HG03378 (cell line): ENCODE results near the gene SORCS2.

Experiments used
- ATAC-seq: cut with Tn5 transposase; IDR thresholded peaks from one replicate; pipeline ENCODE4 v1.9.1; 2021; ENCODE audit warnings: mild to moderate bottlenecking, moderate library complexity; ENCODE audit not compliant: unreplicated experiment

Gene SORCS2

GRCh38 chr4:7652451-7652881 lies 460.1 kb downstream of the SORCS2 start:
- ATAC-seq = no peak

DNA sequence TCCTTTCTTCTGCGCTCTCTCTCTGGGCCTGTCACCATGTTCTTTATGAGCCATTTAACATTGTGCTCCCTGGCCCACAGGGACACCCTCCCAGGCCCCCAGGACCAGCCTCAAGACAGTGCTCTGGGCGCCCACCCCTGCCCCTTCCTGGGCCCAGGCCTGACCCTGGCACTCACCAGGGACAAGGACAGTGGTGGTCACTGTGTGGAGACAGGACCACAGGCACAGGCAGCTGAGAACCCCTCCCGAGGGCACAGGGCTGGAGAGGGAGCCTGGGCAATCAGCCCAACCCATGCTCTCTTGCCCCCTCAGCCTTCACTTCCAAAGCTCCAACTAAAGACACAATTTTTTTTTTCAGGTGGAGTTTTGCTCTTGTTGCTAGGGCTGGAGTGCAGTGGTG lies 460.6 kb downstream of the SORCS2 start:
- ATAC-seq = no peak

GRCh38 chr4:7653510-7654369 lies 461.4 kb downstream of the SORCS2 start:
- ATAC-seq = no peak

- no peak for ATAC-seq
These were observed 462.5 kb downstream of the SORCS2 start for GRCh38 chr4:7654550-7655445.

DNA sequence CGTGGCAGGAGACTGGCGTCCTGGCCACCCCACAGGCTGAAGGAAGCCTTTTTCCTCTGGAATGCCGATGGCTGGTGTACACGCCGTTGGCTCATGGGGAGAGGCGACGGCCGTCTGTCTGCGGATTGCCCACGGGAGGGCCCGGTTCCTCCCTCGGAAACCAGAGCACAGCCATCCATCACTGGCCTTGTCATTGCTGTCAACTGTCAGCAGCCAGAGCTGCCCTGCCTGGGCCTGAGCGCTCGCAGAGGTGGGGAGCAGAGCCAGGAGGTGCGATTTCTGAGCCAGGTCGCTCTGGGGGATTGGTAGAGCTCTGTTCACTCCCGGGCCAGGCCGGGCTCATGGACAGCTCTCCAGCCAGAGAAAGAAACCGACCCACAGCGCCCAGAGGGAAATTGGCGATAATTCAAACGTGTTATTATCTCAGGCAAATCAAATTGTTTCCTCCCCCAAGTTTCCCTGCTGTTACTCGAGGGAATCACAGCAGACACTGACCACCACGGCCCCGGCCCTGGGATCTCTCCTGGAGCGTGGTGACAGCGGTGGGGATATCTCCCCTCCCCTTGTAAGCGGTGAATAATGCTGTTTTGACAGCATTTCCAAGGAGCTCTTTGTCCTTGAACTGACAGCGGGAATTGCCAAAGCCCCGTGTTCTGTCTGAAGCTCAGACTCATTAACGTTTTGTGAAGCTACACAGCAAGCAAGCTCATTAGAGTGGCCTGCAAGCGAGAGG lies 463.3 kb downstream of the SORCS2 start:
- ATAC-seq = no peak

DNA sequence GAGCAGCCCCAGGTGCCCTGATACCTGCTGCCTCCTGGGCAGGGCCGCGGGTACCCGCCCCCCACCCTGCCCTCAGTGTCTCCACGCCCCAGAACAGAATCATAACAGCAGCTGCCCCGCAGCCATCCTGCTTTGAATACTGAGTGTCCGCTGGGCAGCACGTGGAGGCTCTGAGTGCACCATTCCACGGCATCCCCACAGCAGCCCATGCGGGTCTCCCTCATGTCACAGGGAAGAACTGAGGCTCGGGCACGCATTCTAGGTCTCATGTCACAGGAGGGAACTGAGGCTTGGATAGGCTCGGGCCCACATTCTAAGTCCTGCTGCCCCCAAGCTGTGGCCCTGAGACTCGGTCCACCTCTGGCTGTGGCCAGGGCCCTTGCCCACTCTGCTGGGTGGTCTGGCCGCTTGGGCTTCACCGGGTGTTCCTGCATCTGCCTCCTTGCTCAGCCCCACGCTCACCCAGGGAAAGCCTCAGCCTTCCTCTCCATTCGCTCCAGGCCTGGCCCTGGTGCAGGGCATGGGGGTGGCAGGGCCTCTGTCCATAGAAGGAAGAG lies 464.0 kb downstream of the SORCS2 start:
- no peak for ATAC-seq

- ATAC-seq = no peak
These were observed 465.4 kb downstream of the SORCS2 start for GRCh38 chr4:7657545-7658297.

DNA sequence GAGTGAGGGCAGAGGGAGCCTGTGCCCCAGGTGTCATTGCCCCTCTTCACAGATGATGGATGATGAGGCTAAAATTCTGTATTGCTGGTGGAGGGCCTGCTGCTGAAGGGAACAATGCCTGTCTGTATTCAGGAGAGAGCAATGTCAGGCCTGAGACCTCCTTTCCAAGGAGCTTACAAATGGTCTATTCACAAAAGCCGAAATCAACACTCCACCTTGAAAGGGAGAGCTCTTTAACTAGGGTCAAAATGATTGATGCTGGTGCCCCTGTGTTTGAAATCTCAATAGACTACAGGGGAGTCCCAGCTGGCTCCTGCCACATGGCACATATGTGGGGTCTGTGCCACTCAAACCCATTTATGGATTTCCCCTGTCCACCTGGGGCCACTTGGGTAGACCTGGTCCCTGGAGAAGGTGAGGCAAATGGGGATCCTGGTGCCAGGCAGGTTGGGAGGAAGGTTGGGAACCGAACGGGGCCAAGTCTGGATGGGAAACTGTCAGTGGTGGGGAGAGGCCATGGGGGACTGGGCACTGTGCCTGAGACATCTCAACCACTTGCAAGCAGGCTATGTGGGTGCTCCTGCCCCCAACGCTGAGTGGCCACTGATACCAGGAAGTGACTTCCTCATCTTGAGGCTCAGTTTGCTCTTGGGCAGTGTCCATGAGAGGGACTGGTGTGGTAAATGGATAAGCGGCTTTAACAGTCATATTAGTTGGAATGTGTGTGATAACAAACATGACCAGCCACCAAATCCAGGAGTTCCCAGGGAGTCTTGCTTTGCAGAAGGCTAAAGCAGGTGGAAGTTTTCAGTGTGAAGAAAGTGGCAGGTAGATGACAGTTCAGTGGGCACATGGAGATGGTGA lies 466.2 kb downstream of the SORCS2 start:
- ATAC-seq = no peak

DNA sequence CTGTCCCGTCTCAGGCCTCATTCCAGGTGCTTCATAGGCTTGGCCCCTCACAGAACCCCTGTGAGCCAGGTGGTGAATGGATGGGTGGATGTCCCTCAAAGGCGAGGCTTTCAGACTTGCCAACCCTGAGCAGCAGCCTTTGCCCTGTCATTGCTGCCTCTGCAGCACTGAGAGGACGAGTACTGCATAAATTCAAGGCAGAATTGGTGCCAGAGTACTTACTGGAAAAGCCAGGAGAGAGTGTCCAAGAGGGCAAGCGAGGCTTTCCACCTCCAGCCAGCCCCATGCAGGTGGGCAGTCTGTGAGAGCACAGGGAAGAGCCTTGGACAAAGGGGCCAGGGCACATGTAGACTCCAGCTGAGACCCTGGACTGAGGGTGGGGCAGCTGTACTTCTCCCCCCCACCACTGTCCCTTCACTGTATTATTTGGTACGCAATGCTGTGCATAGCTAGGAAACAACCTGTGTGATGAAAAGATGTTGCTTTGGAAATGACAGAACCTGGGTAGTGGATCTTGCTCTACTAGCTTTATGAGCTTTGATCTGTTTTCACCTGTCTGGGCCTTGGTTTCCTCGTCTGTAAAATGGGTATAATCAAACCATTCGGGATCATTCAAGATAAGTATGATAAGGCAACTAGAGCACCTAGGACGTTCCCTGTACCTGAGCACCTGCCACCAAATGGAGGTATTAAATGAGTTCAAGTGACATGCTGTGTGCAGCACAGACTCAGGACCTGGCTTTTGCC lies 467.3 kb downstream of the SORCS2 start:
- ATAC-seq = no peak

DNA sequence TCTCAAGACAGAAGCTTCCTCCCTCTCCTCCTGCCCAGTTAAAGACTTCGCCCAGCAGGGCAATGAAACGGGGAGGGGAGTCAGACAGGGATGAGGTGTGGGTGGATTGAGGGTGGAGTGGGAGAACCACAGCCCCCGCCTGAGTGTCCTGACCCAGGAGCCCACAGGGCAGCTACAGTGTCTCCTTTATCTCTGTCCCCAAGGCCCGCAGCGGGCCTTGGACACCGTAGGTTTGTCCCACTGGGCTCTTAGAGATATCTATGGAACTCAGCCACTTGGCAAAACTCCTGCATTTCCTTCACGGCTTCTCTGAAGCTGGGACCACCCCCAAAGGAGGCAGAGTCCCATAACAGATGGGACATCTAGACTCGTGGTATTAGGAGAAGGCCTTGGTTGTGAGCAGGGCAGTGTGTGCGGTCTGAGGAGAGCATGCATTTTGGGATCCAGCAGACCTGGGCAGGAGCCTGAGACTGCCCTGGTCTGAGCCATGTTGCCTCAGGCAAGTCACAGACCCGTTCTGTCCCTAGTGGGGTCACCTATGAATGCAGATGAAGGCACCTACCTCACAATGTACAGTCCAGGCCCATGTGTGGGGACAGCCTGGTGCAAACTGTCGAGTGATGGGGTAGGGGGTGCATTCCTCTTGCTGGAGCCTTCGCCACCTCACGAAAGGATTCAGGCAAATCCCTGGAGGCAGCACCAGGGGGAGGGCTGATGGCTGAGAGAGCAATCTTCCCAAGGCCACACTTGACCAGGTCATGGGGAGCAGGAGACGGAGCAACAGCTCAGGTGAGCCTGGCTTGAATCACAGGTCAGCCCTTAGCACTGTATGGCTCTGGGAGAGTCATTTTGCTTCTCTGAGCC lies 468.1 kb downstream of the SORCS2 start:
- ATAC-seq = no peak

DNA sequence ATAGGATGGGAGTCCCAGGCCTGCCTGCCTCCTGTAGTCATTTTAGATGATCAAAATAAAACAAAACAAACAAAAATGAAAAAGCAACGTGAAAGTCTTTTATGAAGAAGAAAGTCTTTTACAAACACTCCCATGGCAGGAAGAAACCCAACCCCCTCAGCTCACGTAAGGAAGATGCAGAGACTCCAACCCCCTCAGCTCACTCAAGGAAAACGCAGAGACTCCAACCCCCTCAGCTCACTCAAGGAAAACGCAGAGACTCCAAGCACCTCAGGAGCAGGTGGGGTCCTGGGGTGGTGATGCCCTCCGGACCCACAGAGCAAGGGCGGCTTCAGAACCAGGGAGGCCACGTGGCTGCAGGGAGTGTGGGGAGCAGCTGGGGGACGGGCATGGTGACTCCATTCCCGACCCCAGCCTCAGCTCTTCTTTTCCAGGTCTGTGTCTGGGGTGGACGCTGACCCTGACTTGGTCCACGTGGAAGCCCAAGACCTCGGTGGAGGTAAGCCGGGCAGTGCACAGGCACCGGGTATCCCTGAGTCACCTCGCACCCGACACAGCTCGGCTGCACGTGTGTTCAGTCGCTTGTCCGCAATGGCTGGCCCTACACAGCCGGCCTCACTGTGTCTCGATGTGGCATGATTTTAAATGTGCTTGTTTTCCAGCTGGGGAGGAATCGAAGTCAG lies 468.9 kb downstream of the SORCS2 start:
- ATAC-seq = no peak

DNA sequence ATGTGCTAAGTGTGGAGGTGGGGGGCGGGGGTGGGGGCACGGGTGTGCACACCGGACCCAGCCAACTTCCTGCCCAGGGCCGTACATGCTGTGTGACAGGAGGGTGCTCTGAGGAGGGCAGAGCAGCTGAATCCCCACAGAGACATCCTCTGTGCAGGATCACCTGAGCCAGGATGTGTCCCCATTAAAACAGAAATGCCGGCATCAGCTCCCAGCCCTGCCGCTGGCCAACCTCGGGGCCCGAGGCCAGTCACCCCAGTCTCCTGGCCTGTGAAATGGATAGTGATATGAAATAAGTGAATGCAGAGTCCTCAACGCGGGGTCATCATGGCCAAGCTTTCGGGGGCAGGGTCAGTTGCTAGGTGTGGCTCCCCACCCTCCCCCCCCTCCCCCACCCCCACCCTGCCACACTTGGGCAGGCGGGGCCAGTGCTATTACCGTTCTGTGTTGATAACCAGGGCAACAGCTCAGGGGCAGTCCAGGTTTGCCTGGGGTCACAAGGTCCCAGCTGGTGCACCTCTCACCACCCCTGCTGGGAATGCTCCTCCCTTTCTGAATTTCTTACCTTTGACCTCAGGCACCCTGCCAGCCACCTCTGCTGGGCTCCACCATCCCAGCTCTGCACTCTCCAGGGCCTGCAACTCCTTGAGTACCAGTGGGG lies 469.6 kb downstream of the SORCS2 start:
- ATAC-seq = no peak

DNA sequence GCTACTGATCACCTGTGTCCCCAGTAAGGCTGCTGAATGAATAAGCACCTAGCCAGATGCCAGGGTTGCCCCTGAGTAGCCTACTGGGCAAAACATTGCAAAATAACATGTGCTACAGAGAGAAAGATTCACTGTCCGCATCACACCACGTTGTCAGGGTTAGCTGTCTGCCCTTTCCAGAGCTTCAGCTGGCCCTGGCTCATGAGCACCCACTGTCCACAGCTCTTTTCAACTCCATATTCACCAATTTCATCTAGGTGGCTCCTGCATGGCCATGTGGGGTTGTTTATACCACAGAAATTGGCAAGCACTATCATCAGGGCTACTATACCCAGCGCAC lies 470.1 kb downstream of the SORCS2 start:
- no peak for ATAC-seq

DNA sequence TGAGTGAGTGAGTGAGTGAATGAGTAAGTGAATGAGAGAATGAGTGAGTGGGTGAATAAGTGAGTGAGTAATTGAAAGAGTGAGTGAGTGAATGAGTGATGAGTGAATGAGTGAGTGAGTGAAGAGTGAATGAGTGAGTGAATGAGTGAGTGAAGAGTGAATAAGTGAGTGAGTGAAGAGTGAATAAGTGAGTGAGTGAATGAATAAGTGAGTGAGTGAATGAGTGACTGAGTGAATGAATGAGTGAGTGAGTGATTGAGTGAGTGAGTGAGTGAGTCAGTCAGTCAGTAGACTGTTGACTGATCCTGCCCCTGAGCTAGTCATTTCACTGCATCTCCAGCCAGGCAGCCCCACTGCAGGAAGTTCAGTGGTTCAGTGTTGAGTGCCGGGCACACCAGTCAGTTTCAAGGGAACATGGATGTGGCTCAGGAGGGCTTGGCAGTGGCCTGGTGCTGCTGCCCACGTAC lies 470.8 kb downstream of the SORCS2 start:
- ATAC-seq = no peak

- ATAC-seq = no peak
These were observed 471.8 kb downstream of the SORCS2 start for GRCh38 chr4:7664106-7664505.

DNA sequence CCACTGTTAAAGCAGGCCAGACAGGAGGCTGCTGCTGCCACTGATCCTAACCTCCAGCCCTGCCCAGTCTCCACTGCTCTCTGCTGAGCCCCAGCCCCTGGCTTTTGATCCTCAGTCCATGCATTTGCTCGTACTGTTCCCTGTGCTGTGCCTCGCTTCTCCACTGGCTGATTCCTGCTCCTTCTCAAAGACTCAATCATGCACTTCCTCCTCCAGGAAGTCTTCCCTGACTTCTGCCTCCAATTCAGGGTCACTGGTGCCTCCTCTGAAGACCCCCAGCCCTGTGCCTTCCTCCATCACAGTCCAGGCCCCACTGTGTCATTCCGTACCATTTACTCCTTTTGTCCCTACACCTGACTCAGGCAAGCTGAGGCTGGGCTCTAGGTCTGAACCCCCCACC lies 473.0 kb downstream of the SORCS2 start:
- no peak for ATAC-seq

- ATAC-seq = no peak
These were observed 473.7 kb downstream of the SORCS2 start for GRCh38 chr4:7666011-7666410.
